H1 (cell line): Measurements from ENCODE around the gene SETD1B. TPM values are rescaled to one million over a fixed set of nuclear protein-coding genes. Genes with fewer than 3 reads are reported as not detected.

Experiments used
- CTCF ChIA-PET: fragments of 300-600 bp; sonication (Branson Sonifier 250); formaldehyde crosslinking; loops from one replicate; lab custom pipeline; 2021; ENCODE audit not compliant: partially characterized antibody; lab: Charles Lee
- POLR2A ChIA-PET: fragments of 300-600 bp; sonication (Branson Sonifier 250); formaldehyde crosslinking; loops from one replicate; lab custom pipeline; 2021; ENCODE audit warnings: inconsistent platforms; ENCODE audit not compliant: partially characterized antibody; lab: Charles Lee
- DNase-seq, 2 experiments: peaks; one replicate each; pipeline versions ENCODE4 v3.0.0 to v3.0.0-alpha.2; 2010 to 2022; ENCODE audit warnings: low spot score in 2 of 2, low read depth in 1 of 2, mixed read lengths in 1 of 2
- FAIRE-seq: peaks from 2 replicates; lab custom pipeline; 2011; peaks lifted over from hg19 to GRCh38; lab: Jason Lieb, UNC
- H2AFZ ChIP-seq: 2 replicates; pipeline ENCODE4 v1.8.1; 2012; ENCODE audit warnings: low read length, inconsistent platforms
- H2AK5ac ChIP-seq: 2 replicates; pipeline ENCODE4 v1.6.1; 2013; ENCODE audit warnings: low read depth, low read length
- H2BK120ac ChIP-seq: replicated peaks from 2 replicates; pipeline ENCODE3; 2013; ENCODE audit warnings: low read depth, low read length, inconsistent platforms
- H2BK12ac ChIP-seq: 2 replicates; pipeline ENCODE4 v1.6.1; 2013; ENCODE audit warnings: low read depth, low read length
- H2BK15ac ChIP-seq: 2 replicates; pipeline ENCODE4 v1.6.1; 2013; ENCODE audit warnings: low read length
- H2BK20ac ChIP-seq: 2 replicates; pipeline ENCODE4 v1.6.1; 2013; ENCODE audit warnings: low read length
- H2BK5ac ChIP-seq: 2 replicates; pipeline ENCODE4 v1.6.1; 2013; ENCODE audit warnings: low read depth, low read length
- H3K14ac ChIP-seq: 2 replicates; pipeline ENCODE4 v1.6.1; 2013; ENCODE audit warnings: inconsistent platforms; ENCODE audit not compliant: insufficient read length
- H3K18ac ChIP-seq: 2 replicates; pipeline ENCODE4 v1.6.1; 2013; ENCODE audit warnings: low read length; ENCODE audit errors: extremely low read depth
- H3K23ac ChIP-seq: 2 replicates; pipeline ENCODE4 v1.6.1; 2013; ENCODE audit warnings: inconsistent platforms; ENCODE audit not compliant: insufficient read length
- H3K23me2 ChIP-seq: 2 replicates; pipeline ENCODE4 v1.6.1; 2013; ENCODE audit warnings: low read depth, low read length
- H3K27ac ChIP-seq: 2 replicates; pipeline ENCODE4 v1.6.1; 2011; ENCODE audit warnings: low read depth, low read length, inconsistent platforms
- H3K27me3 ChIP-seq, 4 experiments: replicated peaks in 1 of 4; 1 replicate in 1 of 4; 2 replicates in 3 of 4; pipeline versions ENCODE4 v1.6.1 to v1.8.1; 2011 to 2013; ENCODE audit warnings: low read length in 3 of 4, mild to moderate bottlenecking in 3 of 4, inconsistent platforms in 2 of 4, mixed read lengths in 2 of 4, moderate library complexity in 1 of 4; ENCODE audit not compliant: control insufficient read depth in 3 of 4, insufficient read depth in 3 of 4; ENCODE audit errors: extremely low read depth in 1 of 4
- H3K36me3 ChIP-seq, 4 experiments: 2 replicates each; pipeline versions ENCODE4 v1.6.1 to v1.8.1; 2011 to 2013; ENCODE audit warnings: mild to moderate bottlenecking in 4 of 4, low read length in 3 of 4, moderate library complexity in 2 of 4, control low read depth in 1 of 4, inconsistent platforms in 1 of 4; ENCODE audit not compliant: insufficient read depth in 4 of 4, control insufficient read depth in 2 of 4
- H3K4ac ChIP-seq: replicated peaks from 2 replicates; pipeline ENCODE3; 2013; ENCODE audit warnings: low read length, low read depth, mixed read lengths, inconsistent platforms; ENCODE audit not compliant: insufficient read length
- H3K4me1 ChIP-seq, 4 experiments: replicated peaks in 1 of 4; 1 replicate in 1 of 4; 2 replicates in 3 of 4; pipeline versions ENCODE4 v1.6.1 to v1.8.1; 2011 to 2013; ENCODE audit warnings: low read length in 3 of 4, inconsistent platforms in 2 of 4, mixed read lengths in 1 of 4; ENCODE audit not compliant: insufficient read depth in 4 of 4, control insufficient read depth in 3 of 4
- H3K4me2 ChIP-seq, 2 experiments: 2 replicates each; pipeline versions ENCODE4 v1.6.1 to v1.8.1; 2011 to 2013; ENCODE audit warnings: low read depth in 2 of 2, low read length in 2 of 2, control low read depth in 1 of 2, inconsistent platforms in 1 of 2, mild to moderate bottlenecking in 1 of 2; ENCODE audit not compliant: insufficient read depth in 1 of 2
- H3K4me3 ChIP-seq, 4 experiments: fragments of 200-600, 300-600 bp in 1 of 4; sonication (generic), shearing (Covaris generic), sonication (Bioruptor Twin) in 1 of 4; 2 replicates each; pipeline versions ENCODE4 v1.5.1 to v1.8.1; 2011 to 2016; ENCODE audit warnings: low read length in 4 of 4, low read depth in 3 of 4, control low read depth in 2 of 4, inconsistent platforms in 2 of 4, mild to moderate bottlenecking in 2 of 4, mixed read lengths in 1 of 4, moderate library complexity in 1 of 4; ENCODE audit not compliant: insufficient read depth in 2 of 4; ENCODE audit errors: extremely low read depth in 1 of 4
- H3K56ac ChIP-seq: replicated peaks from 2 replicates; pipeline ENCODE3; 2013; ENCODE audit warnings: low read depth, mild to moderate bottlenecking, mixed read lengths, low read length, inconsistent platforms; ENCODE audit not compliant: insufficient read length
- H3K79me1 ChIP-seq: 2 replicates; pipeline ENCODE4 v1.6.1; 2013; ENCODE audit warnings: low read depth, low read length, control low read depth
- H3K79me2 ChIP-seq, 2 experiments: 2 replicates each; pipeline versions ENCODE4 v1.6.1 to v1.8.1; 2012 to 2013; ENCODE audit warnings: low read length in 2 of 2, mild to moderate bottlenecking in 2 of 2, inconsistent platforms in 1 of 2; ENCODE audit not compliant: insufficient read depth in 2 of 2, control insufficient read depth in 1 of 2
- H3K9ac ChIP-seq, 4 experiments: replicated peaks in 1 of 4; 1 replicate in 1 of 4; 2 replicates in 3 of 4; pipeline versions ENCODE4 v1.6.1 to v1.8.1; 2011 to 2013; ENCODE audit warnings: low read depth in 3 of 4, low read length in 3 of 4, control low read depth in 2 of 4, mild to moderate bottlenecking in 2 of 4, moderate library complexity in 2 of 4, inconsistent platforms in 1 of 4; ENCODE audit errors: extremely low read depth in 1 of 4
- H3K9me3 ChIP-seq, 2 experiments: 2 replicates each; pipeline versions ENCODE4 v1.6.1 to v1.8.1; 2012 to 2013; ENCODE audit warnings: mild to moderate bottlenecking in 2 of 2, moderate library complexity in 2 of 2, control low read depth in 1 of 2, inconsistent platforms in 1 of 2, low read depth in 1 of 2, low read length in 1 of 2, mixed read lengths in 1 of 2; ENCODE audit not compliant: insufficient read depth in 2 of 2
- H4K20me1 ChIP-seq, 2 experiments: replicated peaks in 1 of 2; 2 replicates each; pipeline versions ENCODE3 to v1.8.1; 2011 to 2013; ENCODE audit warnings: inconsistent platforms in 2 of 2, low read length in 2 of 2, mild to moderate bottlenecking in 1 of 2; ENCODE audit not compliant: insufficient read depth in 2 of 2, control insufficient read depth in 1 of 2
- H4K5ac ChIP-seq: 2 replicates; pipeline ENCODE4 v1.6.1; 2013; ENCODE audit warnings: low read length, low read depth, mixed read lengths, inconsistent platforms; ENCODE audit not compliant: insufficient read length
- H4K8ac ChIP-seq: 2 replicates; pipeline ENCODE4 v1.8.0; 2013; ENCODE audit warnings: mild to moderate bottlenecking, moderate library complexity, low read length, inconsistent platforms; ENCODE audit not compliant: insufficient read depth; ENCODE audit errors: extremely low read depth
- H4K91ac ChIP-seq: replicated peaks from 2 replicates; pipeline ENCODE3; 2013; ENCODE audit warnings: low read length, mixed read lengths, inconsistent platforms; ENCODE audit not compliant: insufficient read length
- JUND ChIP-seq: IDR thresholded peaks from 2 replicates; pipeline ENCODE4 v1.6.1; 2011; ENCODE audit warnings: mild to moderate bottlenecking, improper control_type of control experiment, low read length
- POU5F1 ChIP-seq: IDR thresholded peaks from 2 replicates; pipeline ENCODE4 v1.6.1; 2011; ENCODE audit warnings: low read depth, mild to moderate bottlenecking, low read length, moderate library complexity
- WGBS, 2 experiments: shearing (Covaris generic) in 1 of 2; methylation state at CpG; one replicate each; pipeline versions ENCODE4 v1.1.6 to v1.1.7; 2013 to 2015; ENCODE audit warnings: low lambda C conversion rate in 2 of 2, mixed read lengths in 2 of 2, inconsistent platforms in 1 of 2, low coverage in 1 of 2, missing lambda C conversion rate in 1 of 2; ENCODE audit not compliant: insufficient replicate concordance in 2 of 2, insufficient coverage in 1 of 2, insufficient read length in 1 of 2; ENCODE audit errors: extremely low coverage in 1 of 2, missing lambda C conversion rate in 1 of 2; 5-methylcytosine and 5-hydroxymethylcytosine counted together
- polyA plus RNA-seq, 7 experiments: library from polyadenylated mRNA; depleted of rRNA in 3 of 7; stranded (reverse) in 5 of 7; unstranded in 2 of 7; fragments of >200 nt in 5 of 7; fragments of 200-250 nt in 2 of 7; gene quantifications; 1 replicate in 5 of 7; 2 replicates in 1 of 7; 4 replicates in 1 of 7; pipeline versions ENCODE4 v1.2.1 to v1.2.3, GENCODE V29; 2011 to 2013; ENCODE audit warnings: missing spikeins in 2 of 7, mixed read lengths in 2 of 7
- total RNA-seq: library from RNA; stranded (reverse); fragmentation: NEBNext Ultra II Directional; extraction: Animal tissue kit (Norgen Biotek cat#: 25700); gene quantifications from 2 replicates; pipeline ENCODE4 v1.2.1, GENCODE V29; 2021

SETD1B gene
- total and polyA plus RNA-seq, 2 of the 8 experiments (the other 6 are each of a cell fraction or from before 2014, with no cell fraction given) = 1.3 to 17.7 TPM

- Histone ChIP-seq H2AFZ (no peak overlapping the region), H2BK5ac (no peak overlapping the region), H3K4ac (no peak overlapping the region), H3K56ac (no peak overlapping the region), H3K4me1 (no peaks in the 10 kb centered on the region; a peak in 2 of 7 replicates), H2BK12ac (no peak overlapping the region), H4K20me1 (peaks cover 0 to 5% of the 10 kb centered on the region in 2 experiments), H3K14ac (no peak overlapping the region), H3K23ac (no peak overlapping the region), H3K27me3 (no peaks in the 10 kb centered on the region), H2BK20ac (no peak overlapping the region), H3K18ac (no peak overlapping the region), H3K36me3 (peaks cover 0 to 11% (median 3%) of the 10 kb centered on the region in 4 experiments; a peak in 5 of 8 replicates), H3K79me2 (no peaks in the 10 kb centered on the region), H3K27ac (no peak overlapping the region), H4K91ac (no peak overlapping the region), H4K8ac (no peak overlapping the region), H2BK120ac (no peak overlapping the region), H3K9ac (no peak overlapping the region), H3K79me1 (no peaks in the 10 kb centered on the region; the same call in 1 of the 2 replicates), H4K5ac (no peak overlapping the region), H3K9me3 (no peaks in the 10 kb centered on the region), H2BK15ac (no peak overlapping the region), H3K4me3 (no peak overlapping the region), H3K4me2 (no peak overlapping the region), H2AK5ac (no peak overlapping the region), H3K23me2 (no peaks in the 10 kb centered on the region)
- 80% methylated on average over 4 of the region's 5 CpGs; no CpG with 5 or more reads in 1 of the 2 experiments for WGBS, 2 experiments
- no peak for DNase-seq
- TF ChIP-seq JUND (peak; percentile 36; the same call in 1 of the 2 replicates), POU5F1 (no peak)
- no peak for FAIRE-seq
- POLR2A ChIA-PET = interaction anchor here (1.3 to 1.8 kb wide), 2 partner anchors 29 to 35 kb away, joined by 4 to 5 read pairs; partner anchors contain the start of gene RHOF
- CTCF ChIA-PET = interaction anchor here (0.7 to 4.1 kb wide), 15 partner anchors 9 to 287 kb away, joined by 3 to 17 read pairs (median 4); partner anchors contain the start of genes RHOF and TMEM120B
These were observed 38.2 kb upstream of the SETD1B start for GRCh38 chr12:121765573-121765972.
